GM12878 (cell line): Measurements from ENCODE around the gene C17orf107. TPM values are rescaled to one million over a fixed set of nuclear protein-coding genes. Genes with fewer than 3 reads are reported as not detected.

Experiments used
- ATAC-seq: fragments of 200-7000 bp; cut with Tn5 transposase; 3 replicates; pipeline ENCODE4 v1.9.1; 2020; ENCODE audit warnings: mild to moderate bottlenecking, moderate library complexity
- BruUV-seq: library from RNA; stranded (reverse); fragments of 400-500 nt; replicated peaks from 2 replicates; lab custom pipeline; 2021; lab: Mats Ljungman, UMichigan
- CTCF ChIA-PET: fragments of 300-600 bp; sonication (Branson Sonifier 250); formaldehyde crosslinking; extraction: SDS; loops from one replicate; lab custom pipeline; 2021; ENCODE audit warnings: inconsistent platforms; lab: Yijun Ruan, JAX
- POLR2A ChIA-PET: fragments of 350-600 bp; formaldehyde crosslinking; extraction: SDS; loops from one replicate; lab custom pipeline; 2021; ENCODE audit warnings: inconsistent platforms; lab: Charles Lee
- RAD21 ChIA-PET: fragments of 300-600 bp; sonication (Branson Sonifier 250); formaldehyde crosslinking; loops from one replicate; lab custom pipeline; 2023; ENCODE audit warnings: antibody characterized with exemption; ENCODE audit not compliant: unreplicated experiment; lab: Charles Lee
- SMC1A ChIA-PET: fragments of 300-600 bp; sonication (Branson Sonifier 250); formaldehyde crosslinking; loops from one replicate; lab custom pipeline; 2023; ENCODE audit not compliant: unreplicated experiment, uncharacterized antibody; lab: Charles Lee
- DNase-seq: peaks from one replicate; pipeline ENCODE4 v3.0.0-alpha.2; 2011; ENCODE audit warnings: low read depth, low spot score
- FAIRE-seq: peaks from 3 replicates; lab custom pipeline; 2011; peaks lifted over from hg19 to GRCh38; lab: Jason Lieb, UNC
- H2AFZ ChIP-seq: 2 replicates; pipeline ENCODE4 v1.6.0; 2011; ENCODE audit warnings: low read depth, low read length, control low read depth; ENCODE audit not compliant: control insufficient read depth
- H3K27ac ChIP-seq: 2 replicates; pipeline ENCODE4 v1.5.1; 2011; ENCODE audit warnings: control low read depth; ENCODE audit not compliant: control insufficient read depth, insufficient read depth
- H3K27me3 ChIP-seq, 2 experiments: replicated peaks in 1 of 2; 2 replicates each; pipeline versions ENCODE4 v1.6.0 to v1.6.1; 2011; ENCODE audit warnings: low read length in 1 of 2; ENCODE audit not compliant: control insufficient read depth in 2 of 2, insufficient read depth in 2 of 2
- H3K36me3 ChIP-seq, 2 experiments: 2 replicates each; pipeline ENCODE4 v1.5.1; 2011; ENCODE audit warnings: low read length in 1 of 2; ENCODE audit not compliant: control insufficient read depth in 2 of 2, insufficient read depth in 2 of 2
- H3K4me1 ChIP-seq: 2 replicates; pipeline ENCODE4 v1.6.1; 2011; ENCODE audit warnings: mild to moderate bottlenecking, low read length, moderate library complexity, mixed read lengths; ENCODE audit not compliant: control insufficient read depth, insufficient read depth
- H3K4me2 ChIP-seq: 2 replicates; pipeline ENCODE4 v1.6.0; 2011; ENCODE audit warnings: control low read depth; ENCODE audit not compliant: control insufficient read depth, insufficient read depth
- H3K4me3 ChIP-seq: fragments of 200-600 bp; sonication (generic); 2 replicates; pipeline ENCODE4 v1.5.1; 2016
- H3K79me2 ChIP-seq: 2 replicates; pipeline ENCODE4 v1.6.0; 2011; ENCODE audit warnings: low read length; ENCODE audit not compliant: control insufficient read depth, insufficient read depth
- H3K9ac ChIP-seq: 2 replicates; pipeline ENCODE4 v1.8.0; 2011; ENCODE audit warnings: low read length, control low read depth, mixed read lengths; ENCODE audit not compliant: control insufficient read depth, insufficient read depth
- H3K9me3 ChIP-seq: replicated peaks from 3 replicates; pipeline ENCODE4 v1.5.1; 2011; ENCODE audit warnings: mild to moderate bottlenecking, low read length; ENCODE audit not compliant: control insufficient read depth, insufficient read depth
- H4K20me1 ChIP-seq: 2 replicates; pipeline ENCODE4 v1.6.0; 2011; ENCODE audit not compliant: control insufficient read depth, insufficient read depth
- CHD4 ChIP-seq: fragments of 200-600 bp; sonication (generic); IDR thresholded peaks from 2 replicates; pipeline ENCODE4 v1.6.1; 2016; ENCODE audit warnings: mild to moderate bottlenecking
- CREB1 ChIP-seq: IDR thresholded peaks from 2 replicates; pipeline ENCODE4 v1.6.1; 2012; ENCODE audit warnings: low read depth, mild to moderate bottlenecking, inconsistent platforms
- KAT2A ChIP-seq: conservative IDR thresholded peaks from 2 replicates; pipeline ENCODE4 v1.6.1; 2011; ENCODE audit warnings: low read depth, low read length; ENCODE audit not compliant: control insufficient read depth
- MXI1 ChIP-seq: fragments of 150-350 bp; IDR thresholded peaks from 2 replicates; pipeline ENCODE4 v1.6.1; 2011; ENCODE audit warnings: low read depth, mild to moderate bottlenecking, inconsistent platforms, low read length, improper control_type of control experiment
- NFXL1 ChIP-seq: fragments of 450-650 bp; IDR thresholded peaks from 2 replicates; pipeline ENCODE4 v1.6.1; 2017; ENCODE audit warnings: antibody characterized with exemption, mild to moderate bottlenecking, borderline replicate concordance
- PAX5 ChIP-seq: IDR thresholded peaks from 2 replicates; pipeline ENCODE4 v1.6.1; 2011; ENCODE audit warnings: low read depth, low read length, borderline replicate concordance
- REST ChIP-seq: IDR thresholded peaks from 2 replicates; pipeline ENCODE4 v1.6.1; 2012; ENCODE audit warnings: mild to moderate bottlenecking, low read depth, low read length
- RFX5 ChIP-seq: IDR thresholded peaks from 2 replicates; pipeline ENCODE4 v1.6.1; 2011; ENCODE audit warnings: low read depth, low read length, improper control_type of control experiment
- ZBTB4 ChIP-seq: fragments of 450-650 bp; formaldehyde crosslinking; IDR thresholded peaks from 2 replicates; pipeline ENCODE4 v1.4.0; 2022; ENCODE audit warnings: mild to moderate bottlenecking, moderate library complexity
- ZNF217 ChIP-seq: fragments of 450-650 bp; IDR thresholded peaks from 2 replicates; pipeline ENCODE4 v1.6.1; 2017; ENCODE audit warnings: antibody characterized with exemption, mild to moderate bottlenecking
- WGBS: methylation state at CpG from one replicate; pipeline ENCODE4 v1.1.6; 2016; ENCODE audit warnings: low lambda C conversion rate; ENCODE audit not compliant: insufficient replicate concordance, insufficient coverage; ENCODE audit errors: missing lambda C conversion rate; 5-methylcytosine and 5-hydroxymethylcytosine counted together
- in situ Hi-C: fragments of 300-500 bp; cut with MboI; formaldehyde crosslinking; loops from 9 replicates; pipeline ENCODE4 v1.14.3; 2018; ENCODE audit warnings: mixed read lengths
- intact Hi-C: fragments of 100-400 bp; cut with micrococcal nuclease; formaldehyde crosslinking; loops from one replicate; pipeline ENCODE4 v1.14.2; 2022; ENCODE audit not compliant: unreplicated experiment
- polyA plus RNA-seq, 11 experiments: library from polyadenylated mRNA; depleted of rRNA in 4 of 11; unstranded in 6 of 11; stranded (reverse) in 5 of 11; fragments of >200 nt; fragmentation: Nextera tagmentation in 4 of 11; fragmentation: Illumina TruSeq in 1 of 11; extraction: Ambion mirVana in 4 of 11; extraction: Trizol in 1 of 11; gene quantifications; 1 replicate in 1 of 11; 2 replicates in 10 of 11; pipeline versions ENCODE4 v1.2.1 to v1.2.3, GENCODE V29; 2011 to 2016; ENCODE audit warnings: inconsistent platforms in 2 of 11, missing spikeins in 2 of 11, low read depth in 1 of 11
- total RNA-seq, 4 experiments: library from RNA; depleted of rRNA in 3 of 4; stranded (reverse); fragments of >200 nt in 3 of 4; fragmentation: Illumina TruSeq in 1 of 4; extraction: Trizol in 1 of 4; gene quantifications; 2 replicates each; pipeline versions ENCODE4 v1.2.1 to v1.2.3, GENCODE V29; 2013 to 2021
- TF ChIP-seq, protein P1 (sequence below): fragments of 450-650 bp; IDR thresholded peaks from 2 replicates; pipeline ENCODE4 v1.6.1; 2016; ENCODE audit warnings: mild to moderate bottlenecking
- TF ChIP-seq, protein P2 (sequence below): fragments of 450-650 bp; IDR thresholded peaks from 2 replicates; pipeline ENCODE4 v1.6.1; 2017; ENCODE audit warnings: mild to moderate bottlenecking, low read depth, inconsistent platforms; ENCODE audit not compliant: poor library complexity, severe bottlenecking

The C17orf107 gene
- total and polyA plus RNA-seq, 10 of the 15 experiments (the other 5 are each of a cell fraction or from before 2014, with no cell fraction given), result 0.05 to 0.46 (median 0.11) TPM; not detected in 3

GRCh38 chr17:4884489-4884888 lies 14.8 kb upstream of the C17orf107 start:
- RAD21 ChIA-PET, result interaction anchor here (0.5 kb wide), 1 partner anchor 128 kb away, joined by 4 read pairs; no protein-coding TSS in a partner anchor
- intact Hi-C loops (loop anchor here (10.0 kb wide), 1 partner anchor 460 kb away; no protein-coding TSS in a partner anchor), in situ Hi-C loops (loop anchor here (5.0 kb wide), 1 partner anchor 172 kb away; the partner anchor contains the start of gene ARRB2)
- H3K27me3 ChIP-seq, result no peaks in the 10 kb centered on the region
- DNase-seq, result no peak
- no peak overlapping the region for H3K4me3 ChIP-seq
- H3K9ac ChIP-seq, result no peak overlapping the region
- no peak overlapping the region for H3K27ac ChIP-seq
- POLR2A ChIA-PET, result interaction anchor here (0.5 to 0.9 kb wide), 3 partner anchors 16 to 174 kb away, joined by 3 to 5 read pairs (median 5); partner anchors contain the start of gene ARRB2
- WGBS, result 82% methylated on average over 4 of the region's 4 CpGs
- H3K9me3 ChIP-seq, result no peaks in the 10 kb centered on the region
- SMC1A ChIA-PET, result interaction anchor here (0.9 kb wide), 1 partner anchor 174 kb away, joined by 5 read pairs; the partner anchor contains the start of gene ARRB2
- peaks cover 2% of the 10 kb centered on the region; the same call in 1 of the 2 replicates for H4K20me1 ChIP-seq
- FAIRE-seq, result no peak
- no TSS peak for BruUV-seq
- CTCF ChIA-PET, result interaction anchor here (1.3 to 2.6 kb wide), 3 partner anchors 95 to 317 kb away, joined by 3 to 7 read pairs (median 3); partner anchors contain the start of gene GLTPD2
- H2AFZ ChIP-seq, result no peak overlapping the region
- no peaks in the 10 kb centered on the region for H3K4me1 ChIP-seq
- no peaks in the 10 kb centered on the region for H3K79me2 ChIP-seq
- no peak overlapping the region for H3K4me2 ChIP-seq
- H3K36me3 ChIP-seq, result peaks cover 7 to 15% of the 10 kb centered on the region in 2 experiments; a peak in 3 of 4 replicates
- no peak for ATAC-seq
- no peak for TF ChIP-seq NFXL1
- TF ChIP-seq PAX5, result no peak
- no peak for TF ChIP-seq RFX5
- TF ChIP-seq ZBTB4 (CRISPR knock-in tag), result no peak
- TF ChIP-seq, protein P1, sequence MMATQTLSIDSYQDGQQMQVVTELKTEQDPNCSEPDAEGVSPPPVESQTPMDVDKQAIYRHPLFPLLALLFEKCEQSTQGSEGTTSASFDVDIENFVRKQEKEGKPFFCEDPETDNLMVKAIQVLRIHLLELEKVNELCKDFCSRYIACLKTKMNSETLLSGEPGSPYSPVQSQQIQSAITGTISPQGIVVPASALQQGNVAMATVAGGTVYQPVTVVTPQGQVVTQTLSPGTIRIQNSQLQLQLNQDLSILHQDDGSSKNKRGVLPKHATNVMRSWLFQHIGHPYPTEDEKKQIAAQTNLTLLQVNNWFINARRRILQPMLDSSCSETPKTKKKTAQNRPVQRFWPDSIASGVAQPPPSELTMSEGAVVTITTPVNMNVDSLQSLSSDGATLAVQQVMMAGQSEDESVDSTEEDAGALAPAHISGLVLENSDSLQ, result no peak
- TF ChIP-seq, protein P2, sequence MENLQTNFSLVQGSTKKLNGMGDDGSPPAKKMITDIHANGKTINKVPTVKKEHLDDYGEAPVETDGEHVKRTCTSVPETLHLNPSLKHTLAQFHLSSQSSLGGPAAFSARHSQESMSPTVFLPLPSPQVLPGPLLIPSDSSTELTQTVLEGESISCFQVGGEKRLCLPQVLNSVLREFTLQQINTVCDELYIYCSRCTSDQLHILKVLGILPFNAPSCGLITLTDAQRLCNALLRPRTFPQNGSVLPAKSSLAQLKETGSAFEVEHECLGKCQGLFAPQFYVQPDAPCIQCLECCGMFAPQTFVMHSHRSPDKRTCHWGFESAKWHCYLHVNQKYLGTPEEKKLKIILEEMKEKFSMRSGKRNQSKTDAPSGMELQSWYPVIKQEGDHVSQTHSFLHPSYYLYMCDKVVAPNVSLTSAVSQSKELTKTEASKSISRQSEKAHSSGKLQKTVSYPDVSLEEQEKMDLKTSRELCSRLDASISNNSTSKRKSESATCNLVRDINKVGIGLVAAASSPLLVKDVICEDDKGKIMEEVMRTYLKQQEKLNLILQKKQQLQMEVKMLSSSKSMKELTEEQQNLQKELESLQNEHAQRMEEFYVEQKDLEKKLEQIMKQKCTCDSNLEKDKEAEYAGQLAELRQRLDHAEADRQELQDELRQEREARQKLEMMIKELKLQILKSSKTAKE, result no peak
- no peak for TF ChIP-seq KAT2A
- TF ChIP-seq MXI1, result no peak
- no peak for TF ChIP-seq CHD4
- TF ChIP-seq CREB1, result no peak
- TF ChIP-seq REST, result no peak
- TF ChIP-seq ZNF217, result no peak
